GM19025 (cell line): ENCODE data around the gene LY6G6D.
"Not testable (repeated sequence)": the region's sequence is repeated elsewhere in the genome, so short reads cannot be mapped to it uniquely, and the experiment has no call there.

Experiments used
- ATAC-seq: cut with Tn5 transposase; IDR thresholded peaks from one replicate; pipeline ENCODE4 v1.9.1; 2021; ENCODE audit warnings: mild to moderate bottlenecking, low read depth, moderate library complexity; ENCODE audit not compliant: unreplicated experiment

LY6G6D gene

GRCh38 chr6:31691564-31692108 lies 23.5 kb upstream of the LY6G6D start:
- ATAC-seq = no peak

DNA sequence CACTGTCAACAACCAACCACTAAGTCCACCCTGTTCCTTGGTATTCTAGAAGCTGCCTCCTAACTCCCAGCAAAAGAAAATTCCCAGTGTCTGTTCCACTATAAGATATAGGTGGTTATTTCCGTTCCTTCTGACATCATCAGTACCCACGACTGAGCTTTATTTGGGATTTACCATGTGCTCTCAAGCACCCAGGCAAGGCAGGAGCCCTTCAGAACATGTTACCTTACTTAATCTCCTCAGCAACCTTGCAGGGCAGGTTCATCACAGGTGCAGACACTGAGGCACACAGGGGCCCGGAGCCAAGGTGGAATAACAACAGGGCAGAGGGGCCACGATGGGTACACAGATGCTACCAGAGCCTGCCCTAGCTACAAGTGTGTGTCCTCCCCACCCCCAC lies 22.8 kb upstream of the LY6G6D start:
- no peak for ATAC-seq

DNA sequence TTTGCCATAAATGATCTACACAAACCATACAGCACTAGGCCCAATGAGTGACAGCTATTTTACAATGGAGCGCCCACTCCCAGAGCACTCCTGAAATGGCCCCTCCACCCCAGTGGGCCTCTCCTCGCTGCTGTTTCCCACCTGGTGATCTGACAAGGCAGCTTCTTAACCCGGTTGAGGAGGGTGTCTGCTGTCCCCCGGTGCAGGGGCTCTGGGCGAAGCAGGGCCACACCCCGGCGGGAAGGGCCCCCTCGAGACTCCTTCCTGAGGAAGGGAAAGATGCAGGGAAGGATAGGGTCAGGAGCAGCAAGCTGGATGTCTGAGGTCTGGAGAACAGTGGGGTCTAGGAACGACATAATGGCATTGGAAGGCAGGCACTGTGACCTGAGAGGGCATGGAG lies 22.3 kb upstream of the LY6G6D start:
- ATAC-seq = no peak

DNA sequence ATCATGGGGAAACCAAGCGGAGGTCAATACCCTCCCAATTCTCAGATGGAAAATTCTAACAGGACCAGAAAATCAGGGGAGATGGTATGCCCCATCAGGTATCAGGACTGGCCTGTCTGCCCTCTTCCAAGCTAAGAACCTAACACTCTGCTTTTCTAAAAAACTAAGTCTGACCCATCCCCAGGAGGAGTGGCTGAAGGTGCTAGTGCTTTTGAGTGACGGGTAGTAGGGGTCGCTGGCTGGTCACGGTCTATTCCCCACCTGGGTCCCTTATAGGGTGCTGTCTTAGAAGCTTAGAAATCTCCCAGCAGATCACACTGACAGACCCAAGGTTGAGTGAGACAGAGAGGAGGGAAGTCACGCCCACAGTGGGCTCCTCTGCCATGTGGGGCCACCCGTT lies 21.6 kb upstream of the LY6G6D start:
- ATAC-seq = no peak

- ATAC-seq = no peak
Measured at GRCh38 chr6:31697555-31697954, 17.6 kb upstream of the LY6G6D start.

DNA sequence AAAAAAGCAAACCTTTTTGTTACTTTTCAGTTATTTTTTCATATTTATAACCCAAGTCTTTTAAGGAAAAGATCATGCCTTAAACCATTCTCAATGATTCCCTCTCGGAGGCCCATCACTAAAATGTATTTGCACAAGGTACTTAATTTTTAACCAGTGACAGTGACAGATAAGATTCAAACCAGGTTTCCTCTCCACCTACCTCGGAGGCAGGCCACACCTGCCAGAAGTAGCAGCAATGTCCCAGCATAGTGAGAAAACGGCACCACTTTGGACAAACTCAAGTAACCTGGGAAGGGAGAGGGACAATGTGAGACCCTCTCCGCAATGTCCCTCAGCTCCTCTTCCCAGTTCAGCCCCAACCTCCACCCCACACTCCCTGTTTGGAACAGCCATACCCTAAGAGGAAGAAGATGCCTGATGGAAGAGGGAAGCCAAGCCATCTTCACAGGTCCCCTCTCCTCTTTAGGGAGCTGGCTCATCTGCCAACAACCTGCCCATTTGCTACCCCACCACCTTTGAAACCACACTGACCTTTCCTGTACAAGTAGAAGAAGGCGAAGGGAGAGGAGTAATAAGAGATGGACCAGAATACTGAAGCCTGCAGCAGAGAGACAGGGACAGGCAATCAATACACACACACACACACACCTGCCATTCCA lies 14.3 kb upstream of the LY6G6D start:
- no peak for ATAC-seq

DNA sequence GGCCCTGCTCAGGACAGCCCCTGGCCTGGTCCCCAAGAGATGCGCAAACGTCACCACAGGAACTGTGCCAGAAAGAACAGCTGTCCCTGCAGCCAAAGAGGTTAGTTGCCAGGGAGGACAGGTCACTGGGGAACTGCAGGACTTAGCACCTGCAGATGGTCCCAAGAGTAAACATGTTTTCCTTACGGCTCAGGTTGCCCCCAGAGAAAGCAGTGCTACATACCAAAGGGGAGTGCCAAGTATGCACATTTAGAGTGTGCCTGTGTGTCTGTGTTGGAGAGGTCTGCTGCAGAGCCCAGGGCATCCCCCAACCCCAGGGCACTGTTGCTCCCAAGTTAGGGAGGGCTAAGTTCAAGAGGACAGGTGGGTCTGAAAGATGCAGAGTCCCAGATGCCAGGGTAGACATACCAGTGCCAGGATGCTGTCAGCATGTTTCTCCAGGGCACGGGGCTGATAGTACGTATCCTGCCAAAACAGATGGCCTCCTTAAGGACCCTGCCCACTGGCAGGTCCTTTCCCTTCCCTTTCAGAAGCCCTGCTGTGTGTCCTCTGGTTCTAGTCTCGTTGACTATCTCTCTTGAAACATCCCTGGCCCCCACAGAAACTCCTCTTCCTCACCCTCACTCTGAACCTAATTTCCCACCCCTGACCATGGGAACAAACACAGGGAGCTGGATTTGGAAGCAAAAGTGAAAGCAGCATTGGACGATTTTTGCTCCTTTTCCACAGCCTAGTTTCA lies 13.3 kb upstream of the LY6G6D start:
- no peak for ATAC-seq

DNA sequence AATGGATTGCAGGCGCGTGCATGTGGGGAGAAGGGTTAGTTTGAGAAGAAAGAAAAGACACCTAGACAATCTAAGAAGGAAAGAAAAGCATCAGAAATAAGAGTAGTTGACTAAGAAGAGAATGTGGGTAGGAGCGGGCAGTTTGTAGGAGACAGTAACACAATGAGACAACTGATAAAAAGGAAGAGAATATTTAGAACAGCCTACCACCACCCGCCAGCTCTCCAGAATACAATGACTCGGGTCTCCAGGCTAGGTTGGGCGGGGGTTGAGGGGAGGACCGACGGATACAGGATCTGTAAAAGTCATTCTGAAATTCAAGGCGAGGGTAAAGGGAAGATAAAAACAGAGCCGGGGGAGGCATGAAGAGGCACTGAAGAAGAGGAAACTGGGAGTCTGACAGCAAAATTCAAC lies 12.7 kb upstream of the LY6G6D start:
- no peak for ATAC-seq

DNA sequence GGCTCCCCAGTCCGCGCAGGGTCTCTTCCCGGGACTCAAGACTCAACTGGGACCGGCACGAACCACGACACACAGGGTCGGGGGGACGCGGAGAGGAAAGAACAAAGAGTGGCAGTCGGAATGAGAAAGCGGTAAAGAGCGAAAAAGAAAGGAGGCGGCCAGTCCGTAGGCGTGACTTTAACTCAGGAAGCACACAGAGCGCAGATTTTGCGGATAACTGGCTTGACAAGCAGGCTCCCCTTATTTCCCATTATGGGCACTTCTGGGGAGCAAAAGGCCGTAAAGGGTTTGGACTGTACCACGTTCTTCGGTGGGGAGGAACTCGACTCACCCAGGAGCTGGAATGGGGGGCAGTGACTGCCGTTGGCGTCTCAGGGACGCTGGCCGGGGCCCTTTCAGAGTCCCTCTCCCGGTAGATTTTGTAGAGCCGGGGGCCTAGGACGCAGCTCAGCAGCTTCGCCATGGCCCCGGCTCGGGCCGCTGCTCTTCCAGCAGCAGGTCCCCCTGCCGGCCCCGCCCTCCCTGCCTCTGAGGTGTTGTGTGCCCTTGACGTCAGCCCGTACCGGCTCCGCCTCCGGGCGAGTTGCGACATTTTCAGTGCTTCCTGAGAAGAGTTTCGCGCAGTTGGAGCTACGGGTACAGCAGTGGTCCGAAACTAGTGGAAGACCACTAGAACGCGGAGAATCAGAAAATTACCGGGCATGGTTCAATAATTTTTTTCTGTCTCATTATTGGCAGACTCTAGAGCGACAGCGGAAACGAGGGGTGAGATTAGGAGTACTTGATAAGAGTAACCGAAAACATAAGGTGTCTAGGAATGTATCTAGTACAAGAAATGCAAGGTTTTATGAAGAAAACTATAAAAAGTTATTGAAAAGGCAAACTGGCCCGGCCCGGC lies 12.1 kb upstream of the LY6G6D start, which contains the start of gene ABHD16A:
TSS of gene ABHD16A (minus strand) at position 506 of the 898 bp plus-strand sequence. CDS start at position 463, 43 bp downstream.
- ATAC-seq = peak; percentile 92

DNA sequence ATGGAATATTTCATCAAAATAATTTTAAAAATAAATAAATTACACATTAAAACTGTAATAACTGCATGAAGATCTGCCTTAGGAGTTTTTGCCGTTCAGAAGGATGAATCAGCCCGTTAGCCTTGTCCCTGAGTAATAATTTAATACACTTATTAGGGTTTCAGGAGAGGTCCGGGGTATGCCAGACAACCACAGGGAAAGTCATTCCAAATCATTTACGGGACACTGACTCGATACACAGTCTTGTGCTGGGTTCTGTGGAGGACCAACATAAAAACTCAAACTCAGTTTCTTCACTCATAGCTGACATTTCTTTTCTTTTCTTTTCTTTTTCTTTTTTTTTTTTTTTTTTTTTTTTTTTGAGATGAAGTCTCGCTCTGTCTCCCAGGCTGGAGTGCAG lies 9.2 kb upstream of the LY6G6D start:
- no peak for ATAC-seq

- no peak for ATAC-seq
Measured at GRCh38 chr6:31706599-31706998, 8.5 kb upstream of the LY6G6D start, which contains the start of gene LY6G6F. Gene LY6G6F, plus strand, starts transcription at chr6:31706866. Its CDS starts 41 bp downstream, at chr6:31706907.

DNA sequence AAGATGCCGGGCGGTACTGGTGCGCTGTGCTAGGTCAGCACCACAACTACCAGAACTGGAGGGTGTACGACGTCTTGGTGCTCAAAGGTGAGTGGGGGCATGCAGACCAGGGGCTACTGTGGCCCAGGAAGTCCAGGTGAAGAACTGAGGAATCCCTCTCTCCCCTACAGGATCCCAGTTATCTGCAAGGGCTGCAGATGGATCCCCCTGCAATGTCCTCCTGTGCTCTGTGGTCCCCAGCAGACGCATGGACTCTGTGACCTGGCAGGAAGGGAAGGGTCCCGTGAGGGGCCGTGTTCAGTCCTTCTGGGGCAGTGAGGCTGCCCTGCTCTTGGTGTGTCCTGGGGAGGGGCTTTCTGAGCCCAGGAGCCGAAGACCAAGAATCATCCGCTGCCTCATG lies 7.4 kb upstream of the LY6G6D start:
- no peak for ATAC-seq

GRCh38 chr6:31708224-31708623 lies 6.9 kb upstream of the LY6G6D start:
- no peak for ATAC-seq

- not testable (repeated sequence) for ATAC-seq
Measured at GRCh38 chr6:31709157-31709556, 6.0 kb upstream of the LY6G6D start.

GRCh38 chr6:31710523-31711219 lies 4.5 kb upstream of the LY6G6D start:
- no peak for ATAC-seq

GRCh38 chr6:31711233-31711632 lies 3.9 kb upstream of the LY6G6D start:
- no peak for ATAC-seq

DNA sequence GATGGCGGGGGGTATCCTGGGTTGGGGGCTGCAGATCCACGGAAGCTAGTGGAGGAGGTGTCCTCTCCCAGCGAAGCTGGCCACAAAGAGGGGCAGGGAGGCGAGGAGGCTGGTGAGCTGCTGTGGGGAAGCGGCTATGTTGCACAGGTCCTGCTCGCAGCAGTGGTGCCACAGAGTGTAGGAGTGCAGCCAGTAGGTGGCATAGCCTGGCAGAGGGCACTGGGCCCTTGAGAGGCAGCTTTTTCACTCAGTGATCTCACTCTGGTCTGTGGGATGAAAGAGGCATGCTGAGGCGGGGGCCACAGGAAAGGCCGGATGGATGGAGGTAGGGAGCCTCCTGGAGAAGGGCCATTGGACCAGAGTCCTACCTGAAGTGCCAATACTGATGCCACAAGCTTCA lies 2.9 kb upstream of the LY6G6D start:
- ATAC-seq = no peak

DNA sequence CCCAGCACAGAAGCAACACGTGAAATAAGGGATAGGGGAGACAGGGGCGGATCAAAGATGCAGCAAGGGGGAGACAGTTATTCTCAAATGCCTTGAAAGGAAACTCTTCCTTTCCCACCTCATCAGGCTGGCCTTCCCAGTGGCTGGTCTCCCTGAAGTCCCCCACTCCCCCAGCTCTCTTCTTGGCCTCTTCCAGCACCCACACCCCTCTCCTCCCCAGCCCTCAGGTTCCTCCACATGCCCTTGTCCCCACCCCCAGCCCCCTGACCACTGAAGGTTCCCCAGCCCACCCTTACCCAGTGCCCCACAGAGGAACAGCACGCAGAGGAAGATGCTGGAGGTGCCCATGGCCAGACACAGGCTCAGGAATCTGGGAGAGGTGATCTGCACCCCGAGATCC lies 1.7 kb upstream of the LY6G6D start:
- ATAC-seq = no peak

- no peak for ATAC-seq
Measured at GRCh38 chr6:31713991-31714684, 1.0 kb upstream of the LY6G6D start.
